HCT116 (cell line): ENCODE measurements around the gene S100A2. TPM values are rescaled to one million over a fixed set of nuclear protein-coding genes. Genes with fewer than 3 reads are reported as not detected.
A peak's percentile ranks its signal among the peaks of the same experiment; 100 is the strongest.

Experiments used
- ATAC-seq: fragments of 200-7000 bp; cut with Tn5 transposase; 2 replicates; pipeline ENCODE4 v1.9.1; 2020; ENCODE audit warnings: mild to moderate bottlenecking, moderate library complexity
- BruUV-seq: library from RNA; stranded (reverse); fragments of 400-500 nt; replicated peaks from 2 replicates; lab custom pipeline; 2021; lab: Mats Ljungman, UMichigan
- CTCF ChIA-PET: fragments of 300-600 bp; sonication (Branson Sonifier 250); formaldehyde crosslinking; loops from one replicate; lab custom pipeline; 2021; ENCODE audit warnings: antibody characterized with exemption; lab: Charles Lee
- POLR2A ChIA-PET: fragments of 300-600, 350-600 bp; sonication (Branson Sonifier 250); formaldehyde crosslinking; loops from one replicate; lab custom pipeline; 2021; ENCODE audit warnings: antibody characterized with exemption; lab: Charles Lee
- RAD21 ChIA-PET, 2 experiments: fragments of 300-600 bp; sonication (Branson Sonifier 250); formaldehyde crosslinking; loops; one replicate each; lab custom pipeline; 2023; ENCODE audit warnings: low total read pairs in 2 of 2; ENCODE audit not compliant: uncharacterized antibody in 2 of 2, unreplicated experiment in 2 of 2, low non-redundant PET in 1 of 2; lab: Charles Lee
- DNase-seq: peaks from one replicate; pipeline ENCODE4 v3.0.0-alpha.2; 2010; ENCODE audit warnings: low read depth, low spot score
- H2AFZ ChIP-seq: fragments of 200-600 bp; shearing (Covaris generic), sonication (generic); 2 replicates; pipeline ENCODE4 v1.6.1; 2017; ENCODE audit warnings: low read depth, mixed run types, mixed read lengths, antibody characterized with exemption, low read length; ENCODE audit not compliant: poor library complexity, severe bottlenecking
- H3K27ac ChIP-seq: 2 replicates; pipeline ENCODE4 v1.5.1; 2012; ENCODE audit warnings: low read depth, low read length
- H3K27me3 ChIP-seq: fragments of 200-600 bp; sonication (generic); 2 replicates; pipeline ENCODE4 v1.6.1; 2016; ENCODE audit warnings: mixed run types, low read length, mixed read lengths; ENCODE audit not compliant: insufficient read depth
- H3K36me3 ChIP-seq, 2 experiments: fragments of 200-500 bp in 1 of 2; fragments of 200-600 bp in 1 of 2; sonication (Bioruptor generic) in 1 of 2; sonication (generic) in 1 of 2; 2 replicates each; pipeline versions ENCODE4 v1.5.1 to v1.6.1; 2014 to 2016; ENCODE audit warnings: low read length in 2 of 2, inconsistent platforms in 1 of 2, mixed read lengths in 1 of 2, mixed run types in 1 of 2; ENCODE audit not compliant: insufficient read depth in 2 of 2, control insufficient read depth in 1 of 2
- H3K4me1 ChIP-seq, 2 experiments: fragments of 200-600 bp in 1 of 2; sonication (generic) in 1 of 2; 2 replicates each; pipeline versions ENCODE4 v1.5.1 to v1.6.1; 2012 to 2017; ENCODE audit warnings: low read length in 2 of 2, inconsistent platforms in 1 of 2, mild to moderate bottlenecking in 1 of 2, mixed read lengths in 1 of 2, mixed run types in 1 of 2, moderate library complexity in 1 of 2; ENCODE audit not compliant: insufficient read depth in 2 of 2, control insufficient read depth in 1 of 2
- H3K4me2 ChIP-seq: fragments of 200-600 bp; sonication (generic); 2 replicates; pipeline ENCODE4 v1.6.1; 2017; ENCODE audit warnings: mixed run types, low read length, mixed read lengths
- H3K4me3 ChIP-seq, 2 experiments: fragments of 200-600 bp in 1 of 2; sonication (generic) in 1 of 2; replicated peaks in 1 of 2; 2 replicates each; pipeline ENCODE4 v1.5.1; 2011 to 2016; ENCODE audit warnings: low read length in 2 of 2, control low read depth in 1 of 2, low read depth in 1 of 2, mild to moderate bottlenecking in 1 of 2, mixed read lengths in 1 of 2, mixed run types in 1 of 2
- H3K79me2 ChIP-seq: fragments of 200-600 bp; sonication (generic); 2 replicates; pipeline ENCODE4 v1.6.1; 2017; ENCODE audit warnings: mild to moderate bottlenecking, mixed run types, low read length, moderate library complexity, mixed read lengths; ENCODE audit not compliant: insufficient read depth
- H3K9ac ChIP-seq: fragments of 200-600 bp; sonication (generic); 2 replicates; pipeline ENCODE4 v1.6.1; 2016; ENCODE audit warnings: low read length, mixed read lengths
- H3K9me2 ChIP-seq: fragments of 200-600 bp; sonication (generic), shearing (Covaris generic); 2 replicates; pipeline ENCODE4 v1.6.1; 2017; ENCODE audit warnings: mixed run types, mild to moderate bottlenecking, moderate library complexity; ENCODE audit not compliant: insufficient read depth
- H3K9me3 ChIP-seq, 2 experiments: fragments of 200-500 bp in 1 of 2; fragments of 200-600 bp in 1 of 2; sonication (Bioruptor generic) in 1 of 2; sonication (generic) in 1 of 2; 2 replicates each; pipeline ENCODE4 v1.6.1; 2014 to 2017; ENCODE audit warnings: low read length in 2 of 2, mixed read lengths in 2 of 2, inconsistent platforms in 1 of 2, low read depth in 1 of 2, mild to moderate bottlenecking in 1 of 2, mixed run types in 1 of 2, moderate library complexity in 1 of 2; ENCODE audit not compliant: control insufficient read depth in 1 of 2, insufficient read depth in 1 of 2
- H4K20me1 ChIP-seq: fragments of 200-600 bp; sonication (generic), shearing (Covaris generic); 2 replicates; pipeline ENCODE4 v1.6.1; 2017; ENCODE audit warnings: mixed run types, mild to moderate bottlenecking, moderate library complexity; ENCODE audit not compliant: insufficient read depth
- CBX3 ChIP-seq: IDR thresholded peaks from 2 replicates; pipeline ENCODE4 v1.6.1; 2012; ENCODE audit warnings: low read depth
- CEBPB ChIP-seq: IDR thresholded peaks from 2 replicates; pipeline ENCODE4 v1.6.1; 2012; ENCODE audit warnings: low read depth
- EGR1 ChIP-seq: IDR thresholded peaks from 2 replicates; pipeline ENCODE4 v1.6.1; 2012; ENCODE audit warnings: low read depth
- EZH2phosphoT487 ChIP-seq: fragments of 200-600 bp; IDR thresholded peaks from 2 replicates; pipeline ENCODE4 v1.6.1; 2018; ENCODE audit warnings: antibody characterized with exemption, borderline replicate concordance
- JUND ChIP-seq: IDR thresholded peaks from 2 replicates; pipeline ENCODE4 v1.6.1; 2012
- POLR2A ChIP-seq: IDR thresholded peaks from 2 replicates; pipeline ENCODE4 v1.7.0; 2011; ENCODE audit warnings: borderline replicate concordance; ENCODE audit not compliant: insufficient read depth, insufficient read length; ENCODE audit errors: extremely low read depth
- POLR2AphosphoS5 ChIP-seq: IDR thresholded peaks from 2 replicates; pipeline ENCODE4 v1.6.1; 2011; ENCODE audit warnings: mild to moderate bottlenecking, low read depth, low read length, moderate library complexity
- RAD21 ChIP-seq: IDR thresholded peaks from 2 replicates; pipeline ENCODE4 v1.6.1; 2012; ENCODE audit warnings: low read depth, mild to moderate bottlenecking
- REST ChIP-seq: IDR thresholded peaks from 2 replicates; pipeline ENCODE4 v1.6.1; 2012; ENCODE audit warnings: low read depth
- SIN3A ChIP-seq: IDR thresholded peaks from 2 replicates; pipeline ENCODE4 v1.6.1; 2012; ENCODE audit warnings: low read depth
- SP1 ChIP-seq: IDR thresholded peaks from 2 replicates; pipeline ENCODE4 v1.6.1; 2012; ENCODE audit warnings: low read depth
- YY1 ChIP-seq: IDR thresholded peaks from 2 replicates; pipeline ENCODE4 v1.6.1; 2011; ENCODE audit warnings: low read length, low read depth, moderate library complexity, mild to moderate bottlenecking; ENCODE audit not compliant: insufficient replicate concordance; ENCODE audit errors: extremely low read depth
- ZNF274 ChIP-seq: fragments of 200-500 bp; sonication (Bioruptor generic); IDR thresholded peaks from 2 replicates; pipeline ENCODE4 v1.6.1; 2014; ENCODE audit warnings: mild to moderate bottlenecking, low read depth, low read length, inconsistent platforms
- intact Hi-C: fragments of 100-400 bp; cut with micrococcal nuclease; formaldehyde crosslinking; loops from 2 replicates; pipeline ENCODE4 v1.10.0; 2022
- total RNA-seq: library from RNA; stranded (reverse); gene quantifications from one replicate; pipeline ENCODE4 v1.2.1, GENCODE V29; 2021; ENCODE audit not compliant: unreplicated experiment
- TF ChIP-seq, protein P1 (sequence below): IDR thresholded peaks from 2 replicates; pipeline ENCODE4 v1.6.1; 2011; ENCODE audit warnings: mild to moderate bottlenecking, low read length, moderate library complexity; ENCODE audit not compliant: insufficient replicate concordance; ENCODE audit errors: extremely low read depth

Gene S100A2
- total RNA-seq, 1 experiment from 2014 or later, result 24.8 TPM

- TF ChIP-seq REST (no peak), SP1 (no peak), CEBPB (no peak), POLR2AphosphoS5 (peak; percentile 83), POLR2A (peak; percentile 48)
- TF ChIP-seq, all 23 proteins: peak for 6
These were observed 1.0 kb upstream of the S100A2 start (continued) for GRCh38 chr1:153566414-153567371.

- no TSS peak for BruUV-seq
- Histone ChIP-seq H3K4me1 (peaks cover 57 to 75% of the 10 kb centered on the region in 2 experiments), H3K27ac (peak overlapping the region; percentile 100), H3K79me2 (no peaks in the 10 kb centered on the region), H2AFZ (no peak overlapping the region), H3K9me2 (no peaks in the 10 kb centered on the region), H4K20me1 (no peaks in the 10 kb centered on the region), H3K27me3 (no peaks in the 10 kb centered on the region), H3K9ac (peak overlapping the region; percentile 80), H3K36me3 (no peaks in the 10 kb centered on the region), H3K4me2 (peak overlapping the region; percentile 77), H3K9me3 (no peaks in the 10 kb centered on the region), H3K4me3 (no peak overlapping the region)
- POLR2A ChIA-PET, result interaction anchor here (0.6 to 4.6 kb wide), 5 partner anchors 8 to 30 kb away, joined by 3 to 114 read pairs (median 3); partner anchors contain the start of genes S100A4, S100A5 and S100A6
- ATAC-seq, result no peak
- CTCF ChIA-PET, result interaction anchor here (0.9 to 1.5 kb wide), 2 partner anchors 8 to 10 kb away, joined by 5 read pairs; no protein-coding TSS in a partner anchor
- RAD21 ChIA-PET, result no interaction called here
- intact Hi-C loops, result no loop called here
- no peak for DNase-seq
- TF ChIP-seq CEBPB, result no peak
- no peak for TF ChIP-seq EGR1
- no peak for TF ChIP-seq YY1
- no peak for TF ChIP-seq SIN3A
- TF ChIP-seq REST, result no peak
- TF ChIP-seq JUND, result no peak
- TF ChIP-seq CBX3, result no peak
- no peak for TF ChIP-seq ZNF274
- no peak for TF ChIP-seq RAD21
- no peak for TF ChIP-seq EZH2phosphoT487
- TF ChIP-seq, protein P1, sequence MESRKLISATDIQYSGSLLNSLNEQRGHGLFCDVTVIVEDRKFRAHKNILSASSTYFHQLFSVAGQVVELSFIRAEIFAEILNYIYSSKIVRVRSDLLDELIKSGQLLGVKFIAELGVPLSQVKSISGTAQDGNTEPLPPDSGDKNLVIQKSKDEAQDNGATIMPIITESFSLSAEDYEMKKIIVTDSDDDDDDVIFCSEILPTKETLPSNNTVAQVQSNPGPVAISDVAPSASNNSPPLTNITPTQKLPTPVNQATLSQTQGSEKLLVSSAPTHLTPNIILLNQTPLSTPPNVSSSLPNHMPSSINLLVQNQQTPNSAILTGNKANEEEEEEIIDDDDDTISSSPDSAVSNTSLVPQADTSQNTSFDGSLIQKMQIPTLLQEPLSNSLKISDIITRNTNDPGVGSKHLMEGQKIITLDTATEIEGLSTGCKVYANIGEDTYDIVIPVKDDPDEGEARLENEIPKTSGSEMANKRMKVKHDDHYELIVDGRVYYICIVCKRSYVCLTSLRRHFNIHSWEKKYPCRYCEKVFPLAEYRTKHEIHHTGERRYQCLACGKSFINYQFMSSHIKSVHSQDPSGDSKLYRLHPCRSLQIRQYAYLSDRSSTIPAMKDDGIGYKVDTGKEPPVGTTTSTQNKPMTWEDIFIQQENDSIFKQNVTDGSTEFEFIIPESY, result no peak
These were observed 1.7 kb downstream of the S100A2 start for GRCh38 chr1:153563991-153564390.
